CD4-positive, alpha-beta T cell (primary cell): ENCODE results near the gene PIGH. TPM values are rescaled to one million over a fixed set of nuclear protein-coding genes. Genes with fewer than 3 reads are reported as not detected.

Experiments
- ATAC-seq: fragments of 200-7000 bp; cut with Tn5 transposase; one replicate; pipeline ENCODE4 v1.10.0; 2022; ENCODE audit warnings: mild to moderate bottlenecking; ENCODE audit not compliant: poor library complexity
- CTCF ChIA-PET: fragments of 350-600 bp; sonication (Branson Sonifier 250); formaldehyde crosslinking; loops from one replicate; lab custom pipeline; 2021; ENCODE audit warnings: antibody characterized with exemption, inconsistent platforms; lab: Charles Lee
- POLR2A ChIA-PET: fragments of 350-600 bp; sonication (Branson Sonifier 250); formaldehyde crosslinking; loops from one replicate; lab custom pipeline; 2021; ENCODE audit warnings: antibody characterized with exemption, inconsistent platforms; lab: Charles Lee
- DNase-seq, 14 experiments: peaks; one replicate each; pipeline ENCODE4 v3.0.0-alpha.2; 2013 to 2020; ENCODE audit warnings: mixed read lengths in 2 of 14
- H3K27ac ChIP-seq, 2 donors: one replicate each; pipeline versions ENCODE4 v1.5.1 to v1.7.0; 2013; ENCODE audit warnings: low read length in 2 of 2, low read depth in 1 of 2, mild to moderate bottlenecking in 1 of 2
- H3K27me3 ChIP-seq, 2 experiments: 1 replicate in 1 of 2; 2 replicates in 1 of 2; pipeline versions ENCODE4 v1.6.1 to v1.7.0; 2013; ENCODE audit warnings: low read length in 2 of 2, control low read depth in 1 of 2, mild to moderate bottlenecking in 1 of 2, moderate library complexity in 1 of 2; ENCODE audit not compliant: insufficient read depth in 2 of 2, control insufficient read depth in 1 of 2
- H3K36me3 ChIP-seq: one replicate; pipeline ENCODE4 v1.6.1; 2013; ENCODE audit warnings: low read length, control low read depth; ENCODE audit not compliant: insufficient read depth
- H3K4me1 ChIP-seq: one replicate; pipeline ENCODE4 v1.6.1; 2013; ENCODE audit warnings: low read length, control low read depth; ENCODE audit not compliant: insufficient read depth
- H3K4me3 ChIP-seq: one replicate; pipeline ENCODE4 v1.5.1; 2013; ENCODE audit warnings: mild to moderate bottlenecking, low read length, moderate library complexity
- H3K9me3 ChIP-seq, 2 experiments: 1 replicate in 1 of 2; 2 replicates in 1 of 2; pipeline versions ENCODE4 v1.6.1 to v1.7.0; 2013; ENCODE audit warnings: low read length in 2 of 2, mild to moderate bottlenecking in 2 of 2, control low read depth in 1 of 2, moderate library complexity in 1 of 2; ENCODE audit not compliant: control insufficient read depth in 1 of 2, insufficient read depth in 1 of 2
- H3K27ac Mint-ChIP-seq: one replicate; pipeline ENCODE4 v1.8.0; 2020; ENCODE audit warnings: mixed read lengths
- H3K27me3 Mint-ChIP-seq: one replicate; pipeline ENCODE4 v1.8.0; 2021; ENCODE audit warnings: mixed read lengths
- H3K36me3 Mint-ChIP-seq: one replicate; pipeline ENCODE4 v1.8.0; 2021; ENCODE audit warnings: low read depth, mixed read lengths
- H3K4me1 Mint-ChIP-seq: one replicate; pipeline ENCODE4 v1.8.0; 2021; ENCODE audit warnings: low read depth, mixed read lengths
- H3K4me3 Mint-ChIP-seq: one replicate; pipeline ENCODE4 v1.8.0; 2020; ENCODE audit warnings: mild to moderate bottlenecking, mixed read lengths
- H3K9me3 Mint-ChIP-seq: one replicate; pipeline ENCODE4 v1.8.0; 2020; ENCODE audit warnings: mixed read lengths
- intact Hi-C, 2 experiments: fragments of 100-400 bp; cut with DNase I in 1 of 2; cut with micrococcal nuclease in 1 of 2; formaldehyde crosslinking; loops; one replicate each; pipeline versions ENCODE4 v1.15.1 to v1.9.0; 2023 to 2025; cut with DNase I, micrococcal nuclease
- total RNA-seq, 174 experiments: library from RNA in 2 of 174; stranded (reverse) in 2 of 174; gene quantifications; one replicate each; pipeline ENCODE4 v1.2.3 and lab custom pipeline; 2021 to 2026
- TF ChIP-seq, protein P1 (sequence below): fragments of 200-600 bp; IDR thresholded peaks from one replicate; pipeline ENCODE4 v1.8.0; 2022; ENCODE audit warnings: antibody characterized with exemption, mild to moderate bottlenecking

The PIGH gene
- total RNA-seq, 2 experiments from 2014 or later, result 66.0 to 69.7 TPM

DNA sequence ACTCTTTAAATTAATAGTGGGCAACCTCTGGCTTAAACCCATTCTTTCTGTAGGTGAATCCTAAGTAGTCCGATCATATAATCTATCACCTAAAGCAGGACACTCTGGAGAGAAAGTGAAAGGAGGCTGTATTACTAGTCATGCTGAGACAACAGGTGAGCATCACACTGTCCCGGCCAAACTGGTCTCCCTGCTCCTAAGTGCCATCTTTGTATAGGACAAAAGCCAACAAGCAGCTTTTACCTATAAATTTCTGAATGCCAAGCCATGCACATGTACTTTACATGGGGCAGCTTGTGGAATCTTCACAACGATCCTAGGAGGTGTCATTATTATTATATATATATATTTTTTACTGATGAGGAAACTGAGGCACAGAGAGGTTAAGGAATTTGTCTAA is 48.9 kb downstream of the PIGH start:
- Histone ChIP-seq H3K4me3 (no peak overlapping the region), H3K36me3 (no peaks in the 10 kb centered on the region), H3K27me3 (no peaks in the 10 kb centered on the region), H3K27ac (no peak overlapping the region), H3K4me1 (no peaks in the 10 kb centered on the region), H3K9me3 (no peaks in the 10 kb centered on the region)
- peaks cover 5% of the 10 kb centered on the region for H3K27me3 Mint-ChIP-seq
- H3K36me3 Mint-ChIP-seq, result no peaks in the 10 kb centered on the region
- no peaks in the 10 kb centered on the region for H3K4me1 Mint-ChIP-seq
- intact Hi-C loops, result no loop called here
- ChIA-PET CTCF (no interaction called here), POLR2A (no interaction called here)
- H3K4me3 Mint-ChIP-seq, result no peak overlapping the region
- no peak for ATAC-seq
- DNase-seq, result no peak
- TF ChIP-seq, protein P1, sequence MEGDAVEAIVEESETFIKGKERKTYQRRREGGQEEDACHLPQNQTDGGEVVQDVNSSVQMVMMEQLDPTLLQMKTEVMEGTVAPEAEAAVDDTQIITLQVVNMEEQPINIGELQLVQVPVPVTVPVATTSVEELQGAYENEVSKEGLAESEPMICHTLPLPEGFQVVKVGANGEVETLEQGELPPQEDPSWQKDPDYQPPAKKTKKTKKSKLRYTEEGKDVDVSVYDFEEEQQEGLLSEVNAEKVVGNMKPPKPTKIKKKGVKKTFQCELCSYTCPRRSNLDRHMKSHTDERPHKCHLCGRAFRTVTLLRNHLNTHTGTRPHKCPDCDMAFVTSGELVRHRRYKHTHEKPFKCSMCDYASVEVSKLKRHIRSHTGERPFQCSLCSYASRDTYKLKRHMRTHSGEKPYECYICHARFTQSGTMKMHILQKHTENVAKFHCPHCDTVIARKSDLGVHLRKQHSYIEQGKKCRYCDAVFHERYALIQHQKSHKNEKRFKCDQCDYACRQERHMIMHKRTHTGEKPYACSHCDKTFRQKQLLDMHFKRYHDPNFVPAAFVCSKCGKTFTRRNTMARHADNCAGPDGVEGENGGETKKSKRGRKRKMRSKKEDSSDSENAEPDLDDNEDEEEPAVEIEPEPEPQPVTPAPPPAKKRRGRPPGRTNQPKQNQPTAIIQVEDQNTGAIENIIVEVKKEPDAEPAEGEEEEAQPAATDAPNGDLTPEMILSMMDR, result no peak
- no peak overlapping the region for H3K27ac Mint-ChIP-seq
- H3K9me3 Mint-ChIP-seq, result no peaks in the 10 kb centered on the region

DNA sequence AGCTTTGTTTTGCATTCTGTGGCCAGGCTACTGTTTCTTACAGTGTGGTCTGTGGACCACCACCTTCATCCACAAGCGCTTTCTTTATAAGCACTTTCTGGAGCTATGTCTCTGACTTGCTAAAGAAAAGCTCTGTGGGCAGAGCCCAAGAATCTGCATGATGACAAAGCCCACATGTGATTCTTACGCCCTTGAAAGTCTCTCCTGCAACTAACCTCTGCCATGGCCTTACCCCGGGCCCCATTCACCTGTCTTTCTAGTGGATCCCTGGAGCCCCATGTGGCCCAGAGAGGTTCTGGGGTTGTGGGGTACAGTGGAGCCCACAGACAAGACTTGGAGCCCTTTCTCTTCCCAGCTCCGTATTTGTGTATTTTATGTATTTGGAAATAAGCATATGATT is 50.3 kb downstream of the PIGH start:
- CTCF ChIA-PET, result no interaction called here
- ATAC-seq (no peak), DNase-seq (no peak)
- Mint-ChIP-seq H3K36me3 (no peaks in the 10 kb centered on the region), H3K4me1 (no peaks in the 10 kb centered on the region), H3K27ac (no peak overlapping the region), H3K4me3 (no peak overlapping the region), H3K27me3 (peaks cover 8% of the 10 kb centered on the region), H3K9me3 (no peaks in the 10 kb centered on the region)
- H3K36me3 ChIP-seq, result no peaks in the 10 kb centered on the region
- no peak overlapping the region for H3K4me3 ChIP-seq
- TF ChIP-seq, protein P1, result no peak
- POLR2A ChIA-PET, result interaction anchor here (0.6 kb wide), 1 partner anchor 146 kb away, joined by 6 read pairs; the partner anchor contains the start of gene RDH11
- no peak overlapping the region for H3K27ac ChIP-seq
- H3K9me3 ChIP-seq, result no peaks in the 10 kb centered on the region
- intact Hi-C loops, result no loop called here
- no peaks in the 10 kb centered on the region for H3K4me1 ChIP-seq
- H3K27me3 ChIP-seq, result no peaks in the 10 kb centered on the region

DNA sequence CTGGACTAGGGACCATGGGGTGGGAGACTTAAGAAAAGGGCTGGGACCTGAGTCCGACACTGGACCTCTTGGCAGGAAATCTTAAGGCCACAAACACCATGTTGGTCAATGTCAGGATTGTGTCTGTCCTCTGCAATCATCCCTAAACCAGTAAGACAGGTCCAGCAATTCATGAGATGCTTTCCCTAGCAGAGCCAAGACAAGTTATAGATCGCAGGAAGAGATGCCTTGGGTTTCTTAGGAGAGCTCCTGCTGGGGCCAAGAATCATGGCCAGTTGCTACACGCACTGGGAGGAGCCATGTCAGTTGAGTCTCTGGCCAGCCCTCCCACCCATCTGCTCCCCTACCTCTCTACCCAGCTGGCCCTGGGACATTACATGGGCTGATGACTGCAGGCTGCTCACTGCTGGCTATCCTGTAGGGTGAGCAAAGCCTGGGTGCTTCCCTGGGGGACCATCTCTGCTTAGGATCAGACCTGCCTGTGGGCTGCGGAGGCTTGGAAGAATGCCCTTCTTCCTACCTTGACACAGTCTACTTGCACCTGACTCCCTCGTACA is 52.8 kb downstream of the PIGH start:
- DNase-seq, result no peak
- Histone ChIP-seq H3K4me3 (no peak overlapping the region), H3K4me1 (peaks cover under 1% of the 10 kb centered on the region), H3K27ac (no peak overlapping the region), H3K27me3 (peaks cover 0 to 5% of the 10 kb centered on the region in 2 experiments), H3K9me3 (no peaks in the 10 kb centered on the region), H3K36me3 (no peaks in the 10 kb centered on the region)
- ATAC-seq, result no peak
- peaks cover under 1% of the 10 kb centered on the region for H3K4me1 Mint-ChIP-seq
- peaks cover 3% of the 10 kb centered on the region for H3K9me3 Mint-ChIP-seq
- TF ChIP-seq, protein P1, result no peak
- no peak overlapping the region for H3K4me3 Mint-ChIP-seq
- intact Hi-C loops, result no loop called here
- H3K27ac Mint-ChIP-seq, result no peak overlapping the region
- H3K36me3 Mint-ChIP-seq, result no peaks in the 10 kb centered on the region
- ChIA-PET CTCF (no interaction called here), POLR2A (no interaction called here)
- peaks cover 23% of the 10 kb centered on the region for H3K27me3 Mint-ChIP-seq
